ENCODE data around the gene EIF4E3. TPM values are rescaled to one million over a fixed set of nuclear protein-coding genes. Genes with fewer than 3 reads are reported as not detected.

EIF4E3 gene
- polyA plus RNA-seq, 1 donor, result 13.1 TPM

DNA sequence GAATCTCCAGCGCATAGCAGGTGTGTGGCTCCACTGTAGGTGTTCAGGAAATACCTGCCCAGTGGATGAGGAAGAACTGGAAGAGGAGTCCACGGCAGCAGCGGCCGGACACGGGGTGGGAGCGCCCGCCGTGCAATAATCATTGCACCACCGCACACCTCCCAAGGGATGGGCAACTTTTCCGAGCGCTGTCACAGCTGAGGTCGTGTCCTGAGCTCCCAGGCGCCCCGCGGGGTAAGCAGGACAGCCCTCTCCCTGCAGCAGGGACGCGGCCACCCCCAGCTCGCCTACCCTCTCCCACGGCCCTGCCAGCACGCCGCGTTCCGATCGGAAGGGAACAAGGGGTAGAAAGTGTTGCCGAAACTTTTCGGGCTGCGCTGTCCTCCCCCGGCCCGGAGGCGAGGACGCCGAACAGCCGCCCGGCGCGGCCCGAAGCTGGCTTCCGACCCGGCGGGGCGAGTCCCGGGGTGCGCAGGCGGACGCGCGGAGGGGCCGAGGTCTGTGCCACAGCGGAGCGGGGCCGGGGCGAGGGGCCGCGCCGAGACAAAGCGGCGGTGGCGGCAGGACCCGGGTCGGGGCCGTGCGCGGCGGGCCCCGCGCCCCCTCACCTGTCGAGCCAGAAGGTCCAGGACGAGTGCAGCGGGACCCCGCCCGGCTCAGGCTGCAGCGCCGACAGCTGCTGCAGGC, 475 bp downstream of the EIF4E3 start:
- DNase-seq, result no peak

DNA sequence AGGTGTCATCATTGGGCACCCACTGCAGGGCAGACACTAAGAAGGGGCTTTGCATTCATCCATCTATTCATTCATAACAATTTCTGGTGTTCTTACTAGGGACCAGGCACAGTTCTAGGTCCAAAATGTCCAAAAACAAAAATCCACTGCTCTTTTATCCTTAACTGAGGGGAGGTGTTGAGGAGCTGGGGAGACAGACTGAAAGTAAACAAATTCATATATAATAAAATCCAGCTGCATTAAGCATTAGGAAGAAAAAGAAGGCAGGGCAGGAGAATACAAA, 1.1 kb downstream of the EIF4E3 start:
- no peak for DNase-seq

DNA sequence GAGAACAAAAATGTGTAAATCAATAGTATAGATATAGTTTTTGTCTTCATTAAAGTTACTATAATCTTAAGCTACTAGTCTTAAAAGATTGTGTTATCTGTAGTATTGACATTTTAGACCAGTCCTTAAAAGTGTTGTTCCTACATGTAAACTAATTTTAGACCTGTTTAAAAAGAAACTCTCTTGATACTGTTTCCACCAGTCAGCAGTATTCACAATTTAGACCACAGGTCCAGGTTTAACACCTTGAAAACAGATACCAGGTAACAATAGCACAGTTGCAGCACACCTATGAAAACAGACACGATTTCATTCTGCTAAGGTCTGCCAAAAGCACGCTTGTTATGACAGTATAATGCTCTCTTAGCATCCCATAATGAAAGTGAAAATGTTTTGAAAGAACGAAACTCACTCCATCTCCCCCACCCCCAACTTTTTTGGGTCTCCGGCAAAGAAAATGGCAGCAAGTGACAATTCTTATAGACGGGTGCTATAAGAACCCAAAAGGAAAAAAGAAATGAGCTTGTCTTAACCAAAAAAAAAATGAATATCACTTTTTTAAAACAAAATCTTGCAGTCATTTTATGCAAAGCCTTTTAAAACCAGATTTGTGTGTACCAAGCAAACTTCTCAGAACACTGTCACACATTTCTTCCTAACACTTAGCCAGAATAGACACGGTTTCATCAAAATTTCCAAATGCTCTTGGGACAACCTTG, 1.6 kb downstream of the EIF4E3 start:
- no peak for DNase-seq

DNA sequence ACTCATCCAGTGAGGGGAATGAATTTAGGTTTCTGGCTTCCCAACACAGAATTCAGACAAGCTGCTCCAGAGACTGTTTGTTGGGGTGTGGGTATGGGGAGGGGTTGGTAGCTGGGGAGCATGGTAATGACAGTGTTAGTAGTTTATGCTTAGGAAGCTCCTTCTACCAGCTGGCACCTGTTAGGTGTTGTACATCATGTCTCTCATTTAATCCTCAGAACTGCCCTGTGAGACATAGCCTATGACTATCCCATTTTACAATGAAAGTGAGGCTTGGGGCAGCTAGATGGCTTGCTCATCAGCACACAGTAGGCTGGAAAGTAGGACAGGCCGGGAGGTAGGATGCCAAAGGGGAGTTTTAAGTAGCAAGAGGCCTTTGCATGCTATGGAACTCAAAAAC, 2.5 kb downstream of the EIF4E3 start:
- DNase-seq, result no peak

GRCh38 chr3:71721651-71722157, 3.5 kb downstream of the EIF4E3 start:
- DNase-seq, result no peak

DNA sequence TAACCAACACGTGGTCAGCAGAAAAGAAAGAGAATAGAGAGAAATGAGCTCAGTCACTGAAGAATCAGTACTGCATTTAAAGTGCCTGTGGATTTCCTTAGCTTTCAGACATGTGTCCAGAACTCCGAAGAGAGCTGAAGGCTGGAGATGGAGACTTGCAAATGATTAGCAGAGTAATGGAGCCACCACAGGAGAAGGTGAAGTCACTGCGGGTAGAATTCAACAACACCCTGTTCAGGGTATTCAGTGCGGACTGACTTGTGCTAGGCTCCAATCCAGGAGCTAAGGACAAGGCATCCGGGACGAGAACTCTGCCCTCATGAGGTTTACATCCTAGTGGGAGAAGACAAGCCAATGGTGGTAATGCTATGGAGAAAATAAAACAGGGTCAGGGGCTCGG, 4.2 kb downstream of the EIF4E3 start:
- no peak for DNase-seq

DNA sequence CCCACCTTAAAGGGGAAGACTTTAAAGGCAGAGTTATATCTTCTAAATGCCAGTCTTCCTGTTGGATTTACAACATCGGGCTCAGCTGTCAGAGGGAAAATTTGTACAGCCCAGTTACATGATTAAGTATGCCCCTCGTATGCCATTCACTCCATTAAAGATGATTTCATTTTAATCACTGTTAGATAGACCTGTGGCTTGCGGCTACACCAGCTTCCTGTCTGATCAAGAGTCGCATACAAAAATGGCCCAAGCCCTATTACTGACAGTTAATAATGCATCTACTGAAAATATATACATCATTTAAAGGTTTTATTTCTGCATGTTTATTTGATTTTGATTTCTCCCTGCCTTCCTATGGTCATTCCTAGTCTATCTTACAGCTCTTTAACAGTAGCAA, 7.1 kb downstream of the EIF4E3 start:
- DNase-seq, result no peak

DNA sequence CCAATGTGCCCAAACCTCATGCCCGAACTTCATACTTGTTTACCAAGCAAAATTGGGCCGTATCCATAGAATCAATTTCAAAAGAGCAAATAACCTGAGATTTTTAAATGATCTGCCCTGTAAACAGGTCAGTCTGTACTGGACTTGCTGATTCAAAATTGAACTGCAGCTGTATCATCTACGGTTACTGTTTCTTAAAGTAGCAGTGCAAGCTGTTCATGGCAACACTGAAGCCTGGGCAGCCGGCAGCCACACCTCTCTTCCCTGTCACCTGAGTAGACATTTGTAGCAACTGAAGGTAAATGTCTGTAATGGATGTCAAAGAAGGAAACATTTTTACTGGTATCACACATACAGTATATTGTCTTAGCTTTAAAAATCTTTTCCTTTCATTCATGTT, 10.6 kb downstream of the EIF4E3 start:
- no peak for DNase-seq

DNA sequence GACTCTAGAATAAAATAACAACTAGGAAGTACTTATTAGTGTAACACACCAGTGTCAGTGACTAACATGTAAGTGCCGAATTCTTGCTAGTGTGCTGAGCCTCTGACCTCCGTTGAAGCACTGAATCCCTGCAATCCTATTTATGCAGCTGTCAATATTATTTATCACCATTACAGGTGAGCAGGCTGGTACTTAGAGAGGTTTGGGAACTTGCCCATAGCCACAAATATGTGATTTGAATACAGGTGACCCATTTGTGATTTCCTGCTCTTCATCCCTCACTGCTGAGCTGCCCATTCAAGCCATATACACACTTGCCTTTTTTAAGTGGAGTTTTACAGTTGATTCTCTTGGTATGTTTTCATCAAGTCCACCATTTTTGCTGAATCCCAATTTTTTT, 12.2 kb downstream of the EIF4E3 start:
- no peak for DNase-seq

DNA sequence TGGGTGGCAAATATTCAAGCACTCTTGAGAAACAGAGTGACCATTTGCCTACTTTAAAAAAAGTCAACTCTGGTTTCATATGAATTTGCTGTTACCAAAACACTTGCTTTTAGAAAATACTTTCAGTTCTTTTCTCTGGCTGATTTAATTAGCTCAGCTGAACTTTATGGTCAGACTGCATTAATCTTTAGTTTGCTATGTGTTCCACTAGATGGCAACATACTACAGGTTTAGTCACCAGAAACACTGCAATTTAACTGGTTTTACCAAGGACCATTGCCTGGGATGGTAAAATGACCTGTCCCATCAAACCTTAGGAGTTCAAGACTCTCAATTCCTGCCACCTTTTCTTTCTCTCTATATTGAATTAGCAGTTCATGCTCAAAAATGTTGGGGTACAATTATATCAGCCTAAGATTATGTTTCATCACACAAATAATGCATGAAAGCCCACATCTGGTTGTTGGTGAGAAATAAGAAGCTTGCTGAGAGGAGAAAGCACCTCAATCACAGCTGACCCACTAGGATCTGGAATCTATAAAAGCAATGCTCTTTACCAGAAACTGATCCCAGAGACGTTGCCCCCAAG, 14.2 kb downstream of the EIF4E3 start:
- DNase-seq, result no peak

- no peak for DNase-seq
Observed at GRCh38 chr3:71709908-71710511, 15.2 kb downstream of the EIF4E3 start.

GRCh38 chr3:71708476-71709105, 16.6 kb downstream of the EIF4E3 start:
- DNase-seq, result no peak

DNA sequence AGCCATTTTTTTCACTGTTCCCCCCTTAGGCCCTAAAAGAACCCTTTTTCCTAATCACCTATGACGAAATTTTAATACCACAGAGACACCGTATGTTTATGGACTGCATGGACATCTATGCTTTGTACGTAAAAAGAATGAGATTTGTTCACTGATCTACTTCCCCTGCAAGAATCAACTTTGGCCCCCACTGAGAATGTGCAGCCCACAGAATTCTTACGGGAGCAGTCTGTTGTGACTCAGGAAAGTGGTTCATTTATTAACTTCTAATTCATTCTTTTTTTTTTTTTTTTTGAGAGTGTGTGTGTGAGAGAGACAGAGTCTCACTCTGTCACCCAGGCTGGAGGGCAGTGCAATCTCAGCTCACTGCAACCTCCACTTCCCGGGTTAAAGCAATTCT, 17.6 kb downstream of the EIF4E3 start:
- no peak for DNase-seq

DNA sequence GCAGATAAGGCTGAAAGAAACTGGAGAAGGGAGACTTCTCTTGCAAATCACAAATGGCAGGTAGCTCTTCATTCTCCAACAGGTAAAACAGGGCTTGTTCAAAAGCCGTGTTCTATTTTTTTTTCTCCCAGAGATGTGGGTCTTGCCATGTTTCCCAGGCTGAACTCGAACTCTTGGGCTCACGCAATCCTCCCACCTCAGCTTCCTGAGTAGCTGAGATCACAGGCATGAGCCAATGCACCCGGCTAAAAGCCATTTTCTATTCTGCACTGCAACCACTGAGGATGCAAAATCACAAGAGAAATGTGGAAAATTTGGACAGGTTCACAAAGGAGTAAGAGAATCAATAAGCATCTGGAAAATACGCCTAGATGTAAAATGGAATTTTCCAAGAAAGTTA, 19.5 kb downstream of the EIF4E3 start:
- DNase-seq, result no peak

DNA sequence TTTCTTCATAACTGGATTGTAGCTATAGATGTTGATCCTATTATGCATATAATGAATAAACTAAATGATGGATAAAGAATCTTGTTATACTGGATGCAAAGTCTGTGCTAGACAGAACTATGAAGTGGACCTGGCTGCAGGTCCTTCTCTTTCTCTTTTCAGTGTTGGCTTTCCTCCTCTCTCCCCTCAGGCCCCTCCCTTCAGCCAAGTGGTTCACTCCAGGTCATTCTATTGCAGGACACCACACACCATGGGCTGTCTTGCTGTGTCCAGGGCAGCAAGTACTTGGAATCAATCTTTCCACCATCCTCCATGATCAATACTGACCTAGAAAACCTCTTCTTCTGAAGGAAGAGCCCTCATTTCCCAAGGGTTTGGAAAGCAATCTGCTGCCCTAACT, 20.3 kb downstream of the EIF4E3 start:
- no peak for DNase-seq

DNA sequence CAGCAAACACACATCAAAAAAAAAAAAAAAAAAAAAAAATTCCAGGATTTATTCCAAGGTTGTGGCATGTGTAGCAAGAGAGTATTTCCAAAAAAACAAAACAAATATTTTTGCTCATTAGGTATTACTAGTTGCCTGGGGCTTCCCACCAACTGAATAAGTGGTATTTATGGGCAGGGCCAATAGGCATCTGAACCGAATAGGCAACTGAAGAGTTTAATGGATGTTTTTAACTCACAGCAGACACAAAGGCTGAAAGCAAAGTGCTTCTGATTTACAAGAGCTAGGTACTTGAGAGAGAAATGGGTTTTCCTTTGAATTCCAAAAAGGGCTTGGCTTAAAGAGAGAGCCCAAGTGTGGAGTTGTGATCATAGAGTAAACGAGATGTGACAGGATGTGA, 21.4 kb downstream of the EIF4E3 start:
- DNase-seq, result no peak

DNA sequence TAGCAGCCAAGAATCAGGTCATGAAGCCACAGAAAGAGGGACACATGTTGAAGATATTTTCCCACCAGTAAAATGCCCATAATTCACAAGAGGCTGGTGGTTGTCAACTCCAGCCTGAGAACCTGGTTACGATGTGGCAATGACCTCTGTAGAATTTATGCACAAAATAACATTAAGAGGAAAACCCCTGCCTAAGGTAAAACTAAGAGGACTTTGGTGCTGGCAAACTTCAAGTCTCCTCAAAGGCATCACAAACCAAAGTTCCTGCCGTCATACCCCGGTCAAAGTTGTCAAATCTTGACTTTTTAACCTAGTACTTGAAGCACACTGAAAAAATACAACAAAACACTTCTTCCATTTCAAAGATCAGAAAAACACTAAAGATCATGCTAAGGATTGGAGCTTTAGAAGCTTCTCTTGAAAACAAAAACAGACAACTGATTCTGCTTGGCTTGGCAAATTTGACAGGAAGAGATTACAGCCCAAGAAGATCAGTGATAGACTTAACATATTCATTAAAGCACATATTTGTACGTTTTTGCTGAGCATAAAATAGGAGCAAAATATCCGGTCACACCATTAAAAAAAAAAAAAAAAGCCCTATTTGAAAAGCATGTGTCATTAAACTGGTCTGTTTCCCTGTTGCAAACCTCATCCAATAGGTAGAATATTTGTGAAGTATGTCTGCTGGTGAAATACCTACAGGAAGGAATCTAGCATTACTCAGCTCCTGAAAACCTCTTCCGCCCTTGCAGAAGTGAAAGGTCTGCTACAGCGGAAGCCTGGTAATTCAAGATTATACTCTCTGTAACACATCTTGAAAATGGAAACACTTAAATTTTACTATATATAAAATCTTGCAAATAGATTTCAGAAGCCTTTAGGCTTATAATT, 22.8 kb downstream of the EIF4E3 start:
- DNase-seq, result no peak

DNA sequence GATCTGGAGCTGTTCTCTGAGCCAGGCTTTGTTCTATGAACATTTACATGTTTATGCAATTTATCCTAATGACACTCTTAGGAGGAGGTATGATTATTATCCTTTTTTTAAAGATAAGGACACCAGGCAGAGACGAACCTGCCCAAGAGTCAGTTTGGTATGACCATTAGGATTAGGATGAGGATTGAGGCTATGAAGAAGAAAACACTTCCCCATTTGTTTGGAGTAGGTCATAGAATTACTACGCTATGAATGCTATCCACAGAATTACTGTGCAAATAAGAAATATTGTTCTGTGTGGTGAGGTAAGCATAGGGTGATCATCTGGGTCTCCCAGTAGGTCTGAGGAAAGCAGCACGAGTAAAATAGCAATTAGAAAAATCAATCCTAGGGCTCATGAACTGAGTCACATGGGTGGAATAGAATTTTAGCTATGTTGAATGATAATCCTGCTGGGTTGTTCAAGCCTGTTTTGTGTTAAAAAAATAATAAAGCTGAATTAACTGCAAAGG, 23.9 kb downstream of the EIF4E3 start:
- DNase-seq, result no peak

DNA sequence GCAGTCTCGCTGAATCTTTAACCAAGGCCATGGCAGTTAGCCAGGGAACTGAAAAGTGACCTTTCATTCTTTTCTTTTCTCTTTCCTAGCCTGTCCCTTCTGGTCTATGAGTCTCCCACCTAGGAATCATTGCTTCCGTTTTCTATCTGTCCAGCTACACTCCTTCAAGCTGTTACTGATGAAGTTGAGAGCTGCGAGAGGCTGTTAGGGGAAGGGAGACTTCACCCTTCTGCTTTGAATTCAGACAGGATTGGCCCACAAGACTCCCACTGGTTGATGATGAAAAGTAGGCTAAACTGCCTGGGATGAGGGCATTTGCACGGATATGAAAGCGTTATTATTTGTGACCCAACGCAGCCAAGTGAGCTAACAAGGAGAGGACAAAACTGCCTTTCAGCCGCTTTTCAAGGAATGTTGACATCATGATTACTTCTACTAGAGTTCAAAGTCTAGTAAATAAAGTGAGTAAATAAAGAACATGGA, 30.2 kb downstream of the EIF4E3 start:
- DNase-seq, result no peak

DNA sequence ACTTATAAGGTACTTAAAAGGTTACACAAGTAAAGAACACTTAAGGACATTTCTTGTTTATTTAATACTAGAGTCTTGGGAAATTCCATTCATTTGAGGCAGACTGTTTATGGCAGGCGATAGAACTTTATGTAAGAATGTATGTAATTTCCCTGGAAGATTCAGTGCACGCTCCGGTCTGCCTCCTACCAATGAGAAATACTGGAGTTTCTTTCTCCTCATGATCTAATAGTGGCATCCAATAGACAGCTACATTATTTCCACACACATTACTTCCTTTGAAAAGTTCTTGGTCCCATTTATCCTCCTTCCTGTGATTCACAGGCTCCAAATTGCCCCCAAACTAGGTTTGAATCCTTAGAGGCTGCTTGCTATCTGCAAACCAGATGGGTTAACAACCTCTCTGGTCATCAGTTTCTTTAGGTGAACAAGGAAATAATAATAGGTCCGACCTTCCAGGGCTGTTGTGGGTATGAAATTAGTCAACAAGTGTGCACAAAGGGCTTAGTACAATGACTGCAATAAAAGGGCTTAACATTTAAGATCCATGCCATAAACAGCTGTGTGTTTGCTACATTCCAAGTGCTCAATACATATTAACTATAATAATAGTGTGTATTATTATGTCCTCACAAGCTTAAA, 30.7 kb downstream of the EIF4E3 start:
- no peak for DNase-seq

- no peak for DNase-seq
Observed at GRCh38 chr3:71693641-71694040, 31.6 kb downstream of the EIF4E3 start.

Measured in left kidney (tissue), 2 donors.